NCI-H2107 treated with DMSO at 0.1 percent for 48 hours (cell line): Measurements from ENCODE around the gene HS2ST1.
"Not testable (repeated sequence)": the region's sequence is repeated elsewhere in the genome, so short reads cannot be mapped to it uniquely, and the experiment has no call there.

Source experiments
- DNase-seq: peaks from one replicate; lab custom pipeline; 2025; ENCODE audit not compliant: unreplicated experiment; lab: John Stamatoyannopoulos, UW

Gene HS2ST1

DNA sequence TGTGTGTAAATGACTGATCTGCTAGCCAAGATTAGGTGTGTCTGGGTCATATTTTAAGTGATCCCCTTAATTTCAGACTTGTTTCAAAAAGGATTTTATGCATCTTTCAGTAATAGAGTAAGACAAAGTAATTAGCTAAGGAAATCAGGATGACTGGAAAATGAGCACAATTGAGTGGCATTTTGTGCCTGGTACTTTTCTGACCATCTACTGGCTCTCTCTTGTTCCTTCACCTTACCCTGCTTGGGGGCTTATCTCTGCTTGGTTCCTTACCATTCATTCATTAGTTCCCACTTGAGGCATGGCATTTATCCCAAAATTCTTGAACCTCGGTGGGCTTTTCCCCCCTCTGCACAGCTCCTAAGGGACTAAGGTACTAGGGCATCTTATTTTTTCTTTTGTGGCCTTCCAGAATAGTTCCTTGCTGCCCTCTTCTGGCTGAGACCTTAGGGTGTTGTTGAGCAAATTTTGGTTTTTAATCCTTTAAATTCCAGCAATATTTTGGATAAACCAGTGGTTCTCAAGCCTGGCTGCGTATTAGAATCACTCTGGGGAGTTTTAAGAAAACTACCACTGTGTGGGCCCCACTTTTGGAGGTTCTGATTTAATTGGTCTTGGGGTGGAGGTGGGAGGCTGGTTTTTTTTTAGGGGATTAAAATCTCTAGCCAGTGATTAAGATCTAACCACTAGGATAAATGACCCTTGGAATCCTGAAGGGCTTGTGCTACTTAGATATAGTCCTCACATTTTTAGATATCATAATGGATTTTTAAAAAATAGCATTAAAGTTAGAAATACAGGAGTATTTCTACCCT lies 50.8 kb downstream of the HS2ST1 start:
- peak; percentile 10 for DNase-seq

DNA sequence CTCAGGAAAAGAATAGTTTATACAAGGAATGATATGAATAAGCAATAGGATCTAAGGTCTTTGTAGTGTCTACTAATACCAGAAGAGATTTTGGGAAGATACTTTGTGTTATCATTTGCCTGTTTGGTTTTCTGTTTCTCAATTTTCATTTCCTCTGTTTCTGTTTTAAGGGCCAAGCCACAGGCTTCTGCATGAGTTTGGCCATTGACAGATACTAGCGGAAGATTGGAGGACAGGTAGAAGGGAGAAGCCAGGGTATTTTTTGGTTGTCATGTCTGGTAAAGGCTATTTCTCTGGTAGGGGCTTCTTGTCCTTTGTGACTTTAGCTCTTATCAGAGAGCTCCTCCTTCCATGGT lies 51.4 kb downstream of the HS2ST1 start:
- DNase-seq: no peak

DNA sequence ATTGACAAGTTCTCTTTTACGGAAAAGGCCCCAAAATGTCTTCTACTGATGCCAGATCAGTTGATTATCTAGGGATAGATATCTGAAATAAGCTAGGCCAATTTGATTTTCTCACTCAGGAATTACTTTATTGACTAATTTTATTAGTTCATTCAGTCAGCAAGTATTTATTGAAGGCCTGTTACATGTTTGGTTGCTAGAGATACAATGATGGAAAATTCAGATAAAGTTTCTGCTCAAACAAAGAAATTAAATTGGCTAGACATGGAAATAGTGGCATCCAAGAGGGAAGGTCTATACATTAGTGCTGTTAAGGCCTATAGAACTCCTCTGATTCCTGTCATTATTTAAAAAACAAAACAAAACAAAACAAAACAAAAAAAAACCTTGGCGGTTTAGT lies 56.5 kb downstream of the HS2ST1 start:
- no peak for DNase-seq

DNA sequence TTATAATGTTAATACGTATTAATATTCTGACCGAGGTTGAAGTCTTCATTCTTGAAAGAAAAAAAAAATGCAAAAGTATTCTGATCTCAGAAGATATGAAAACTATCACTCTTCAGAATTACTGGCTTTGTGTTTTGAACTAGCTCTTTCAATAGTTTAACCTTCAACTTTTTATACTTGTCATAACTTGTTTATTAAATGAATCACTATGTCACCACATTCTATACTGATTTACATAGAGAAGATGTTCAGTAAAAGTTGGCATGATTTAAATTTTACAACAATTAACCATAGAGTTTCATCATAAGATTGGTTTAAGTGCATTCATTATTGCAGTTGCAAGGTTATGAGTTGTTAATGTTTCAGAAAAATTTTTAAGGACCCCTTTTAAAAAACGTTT lies 57.3 kb downstream of the HS2ST1 start:
- no peak for DNase-seq

DNA sequence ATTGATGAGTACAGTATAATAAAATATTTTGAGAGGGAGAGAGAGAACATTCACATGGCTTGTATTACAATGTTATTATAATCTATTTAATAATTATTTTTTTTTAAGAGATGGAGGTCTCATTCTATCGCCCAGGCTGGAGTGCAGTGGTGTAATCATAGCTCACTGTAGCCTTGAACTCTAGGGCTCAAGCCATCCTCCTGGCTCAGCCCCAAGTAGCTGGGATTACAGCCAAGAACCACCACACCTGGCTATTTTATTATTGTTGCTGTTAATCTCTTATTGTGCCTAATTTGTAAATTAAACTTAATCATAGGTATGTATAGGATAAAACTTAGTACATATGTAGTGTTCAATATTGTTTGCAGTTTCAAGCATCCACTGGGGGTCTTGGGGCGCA lies 57.8 kb downstream of the HS2ST1 start:
- peak; percentile 57 for DNase-seq

DNA sequence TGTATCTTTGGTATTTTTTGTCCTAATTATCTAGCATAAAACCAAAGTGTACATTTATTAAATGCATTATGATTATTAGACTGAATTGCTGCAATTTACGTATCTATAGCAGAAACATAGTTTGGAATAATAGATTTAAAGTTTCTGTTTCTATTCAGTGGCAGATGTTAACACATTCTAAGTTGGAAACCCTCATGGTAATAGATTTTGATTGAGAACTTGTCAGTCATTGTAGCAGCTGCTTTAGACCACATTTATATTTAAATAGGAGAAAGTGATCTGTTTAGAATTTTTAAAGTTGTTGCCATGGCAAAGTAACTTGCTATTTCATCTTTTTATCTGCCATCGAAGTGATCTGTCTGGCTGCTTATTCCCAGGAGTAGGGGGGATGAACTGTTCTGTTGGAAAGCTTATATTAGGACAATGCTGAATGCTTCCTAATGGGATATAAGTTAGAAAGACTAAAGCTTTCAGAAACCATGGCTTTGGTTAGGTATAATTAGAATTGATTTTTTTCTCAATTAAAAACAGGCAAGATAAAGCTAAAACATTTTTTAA lies 61.6 kb downstream of the HS2ST1 start:
- no peak for DNase-seq

DNA sequence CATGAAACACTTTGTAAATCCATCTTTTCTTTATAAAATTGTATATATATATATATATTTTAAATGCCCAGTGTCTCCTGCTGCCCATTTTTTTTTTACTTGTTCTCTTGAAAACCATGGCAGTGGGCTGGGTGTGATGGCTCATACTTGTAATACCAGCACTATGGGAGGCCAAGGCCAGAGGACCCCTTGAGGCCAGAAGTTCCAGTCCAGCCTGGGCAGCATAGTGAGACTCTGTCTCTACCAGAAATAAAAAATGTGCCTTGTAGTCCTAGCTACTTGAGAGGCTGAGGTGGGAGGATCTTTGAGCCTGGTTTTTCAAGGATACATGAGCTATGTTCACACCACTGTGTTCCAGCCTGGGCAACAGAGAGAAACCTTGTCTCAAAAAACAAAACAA lies 62.2 kb downstream of the HS2ST1 start:
- DNase-seq: no peak

DNA sequence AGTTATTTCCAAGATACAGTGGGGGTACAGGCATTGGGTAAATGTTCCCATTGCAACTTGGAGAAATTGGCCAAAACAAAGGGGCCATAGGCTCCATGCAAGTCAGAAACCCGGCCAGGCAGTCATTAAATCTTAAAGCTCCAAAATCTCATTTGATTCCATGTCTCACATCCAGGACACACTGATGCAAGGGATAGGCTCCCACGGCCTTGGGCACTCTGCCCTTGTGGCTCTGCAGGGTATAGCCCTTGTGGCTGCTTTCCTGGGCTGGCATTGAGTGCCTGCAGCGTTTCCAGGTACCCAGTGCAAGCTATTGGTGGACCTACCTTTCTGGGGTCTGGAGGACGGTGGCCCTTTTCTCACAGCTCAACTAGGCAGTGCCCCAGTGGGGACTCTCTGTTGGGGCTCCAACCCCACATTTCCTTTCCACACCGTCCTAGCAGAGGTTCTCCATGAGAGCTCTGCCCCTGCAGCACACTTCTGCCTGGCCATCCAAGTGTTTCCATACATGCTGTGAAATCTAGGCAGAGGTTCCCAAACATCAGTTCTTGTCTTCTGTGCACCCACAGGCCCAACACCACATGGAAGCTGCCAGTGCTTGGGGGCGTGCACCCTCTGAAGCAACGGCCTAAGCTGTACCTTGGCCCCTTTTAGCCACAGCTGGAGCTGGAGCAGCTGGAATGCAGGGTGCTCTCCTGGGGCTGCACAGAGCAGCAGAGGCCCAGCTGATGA lies 67.2 kb downstream of the HS2ST1 start:
- no peak for DNase-seq

DNA sequence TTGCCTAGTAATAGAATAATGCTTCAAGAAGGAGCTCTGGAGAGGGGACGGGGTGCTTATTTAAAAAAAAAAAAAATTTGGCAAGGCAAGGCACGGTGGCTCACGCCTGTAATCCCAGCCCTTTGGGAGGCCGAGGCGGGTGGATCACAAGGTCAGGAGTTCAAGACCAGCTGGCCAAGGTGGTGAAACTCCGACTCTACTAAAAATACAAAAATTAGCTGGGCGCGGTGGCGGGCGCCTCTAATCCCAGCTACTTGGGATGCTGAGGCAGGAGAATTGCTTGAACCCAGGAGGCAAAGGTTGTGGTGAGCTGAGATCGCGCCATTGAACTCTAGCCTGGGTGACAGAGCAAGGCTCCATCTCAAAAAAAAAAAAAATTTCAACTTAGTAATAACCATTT lies 69.2 kb downstream of the HS2ST1 start:
- DNase-seq: not testable (repeated sequence)

DNA sequence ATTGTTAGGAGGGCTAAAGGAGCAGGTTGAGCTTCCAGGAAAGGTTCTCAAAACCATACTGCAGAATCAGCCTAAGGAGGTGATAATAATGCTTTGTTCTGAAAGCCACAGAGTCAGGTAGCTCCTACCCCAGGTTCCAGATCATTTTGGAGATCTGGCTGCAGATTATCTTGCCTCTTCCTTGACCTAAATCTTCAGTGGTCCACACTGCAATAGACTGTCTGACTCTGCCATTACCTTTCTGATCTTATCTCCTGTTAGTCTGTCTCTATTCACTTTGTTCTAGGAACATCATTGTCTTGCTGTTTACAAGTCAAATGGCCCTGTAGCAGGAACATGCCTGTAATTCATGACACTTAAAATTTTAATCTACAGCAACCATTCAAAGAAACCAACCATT lies 73.0 kb downstream of the HS2ST1 start:
- DNase-seq: no peak

DNA sequence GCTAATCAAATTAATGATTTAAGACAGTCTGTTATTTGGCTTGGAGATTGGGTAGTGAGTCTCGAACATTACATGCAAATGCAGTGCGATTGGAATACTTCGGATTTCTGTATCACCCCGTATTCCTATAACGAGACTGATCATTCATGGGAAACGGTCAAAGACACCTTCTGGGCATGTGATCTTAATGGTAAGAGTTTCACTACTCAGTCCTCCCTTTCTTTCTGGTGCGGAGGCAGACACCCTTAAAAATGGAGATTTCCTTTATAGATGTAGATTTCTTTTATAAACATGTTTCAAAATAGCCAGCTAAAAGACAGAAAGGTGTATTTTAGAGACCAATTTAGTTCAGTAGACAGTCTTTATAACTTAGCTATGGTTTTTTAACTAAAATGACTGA lies 74.4 kb downstream of the HS2ST1 start:
- no peak for DNase-seq

DNA sequence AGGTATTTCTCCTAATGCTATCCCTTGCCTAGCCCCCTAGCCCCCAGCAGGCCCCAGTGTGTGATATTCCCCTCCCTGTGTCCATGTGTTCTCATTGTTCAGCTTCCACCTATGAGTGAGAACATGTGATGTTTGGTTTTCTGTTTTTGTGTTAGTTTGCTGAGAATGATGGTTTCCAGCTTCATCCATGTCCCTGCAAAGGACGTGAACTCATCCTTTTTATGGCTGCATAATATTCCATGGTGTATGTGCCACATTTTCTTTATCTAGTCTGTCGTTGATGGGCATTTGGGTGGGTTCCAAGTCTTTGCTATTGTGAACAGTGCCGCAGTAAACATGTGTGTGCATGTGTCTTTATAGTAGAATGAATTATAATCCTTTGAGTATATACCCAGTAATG lies 75.3 kb downstream of the HS2ST1 start:
- not testable (repeated sequence) for DNase-seq

DNA sequence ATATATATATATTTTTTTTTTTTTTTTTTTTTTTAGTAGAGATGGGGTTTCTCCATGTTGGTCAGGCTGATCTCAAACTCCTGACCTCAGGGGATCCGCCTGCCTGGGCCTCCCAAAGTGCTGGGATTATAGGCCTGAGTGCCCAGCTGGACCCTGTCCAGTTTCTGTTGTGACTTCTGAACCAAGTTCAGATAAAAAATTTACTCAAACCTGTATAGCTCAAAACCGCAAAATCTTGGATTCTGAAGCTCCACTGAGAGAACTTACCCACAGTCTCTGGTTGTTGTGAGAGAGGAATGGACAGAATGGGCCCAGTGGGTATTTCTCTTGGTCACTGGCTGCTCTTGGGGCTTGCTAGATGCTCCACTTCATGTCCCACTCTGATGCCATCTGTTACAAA lies 76.4 kb downstream of the HS2ST1 start:
- DNase-seq: no peak

DNA sequence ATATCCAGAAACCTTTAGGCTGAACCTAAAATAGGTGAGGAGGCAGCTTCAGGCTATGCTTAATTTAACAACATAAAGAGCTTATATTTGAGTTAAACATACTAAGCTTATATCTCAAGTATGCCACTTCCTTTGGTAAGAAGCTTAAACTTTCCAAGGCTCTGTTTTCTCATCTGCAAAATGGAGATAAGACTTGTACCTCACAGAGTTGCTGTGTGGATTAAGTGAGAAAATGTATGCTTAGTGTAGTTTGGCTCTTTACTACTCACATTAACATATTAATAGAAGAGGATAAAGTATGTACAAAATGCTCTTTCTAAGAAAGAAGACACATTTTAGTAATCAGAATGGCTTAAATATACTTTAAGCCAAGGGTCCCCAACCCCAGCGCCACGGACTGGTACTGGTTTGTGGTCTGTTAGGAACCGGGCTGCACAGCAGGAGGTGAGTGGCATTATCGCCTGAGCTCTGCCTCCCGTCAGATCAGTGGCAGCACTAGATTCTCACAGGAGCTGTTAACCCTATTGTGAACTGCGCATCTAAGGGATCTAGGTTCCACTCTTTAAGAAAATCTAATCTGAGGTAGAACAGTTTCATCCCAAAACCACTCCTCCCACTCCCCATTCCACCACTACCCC lies 77.2 kb downstream of the HS2ST1 start:
- DNase-seq: no peak

DNA sequence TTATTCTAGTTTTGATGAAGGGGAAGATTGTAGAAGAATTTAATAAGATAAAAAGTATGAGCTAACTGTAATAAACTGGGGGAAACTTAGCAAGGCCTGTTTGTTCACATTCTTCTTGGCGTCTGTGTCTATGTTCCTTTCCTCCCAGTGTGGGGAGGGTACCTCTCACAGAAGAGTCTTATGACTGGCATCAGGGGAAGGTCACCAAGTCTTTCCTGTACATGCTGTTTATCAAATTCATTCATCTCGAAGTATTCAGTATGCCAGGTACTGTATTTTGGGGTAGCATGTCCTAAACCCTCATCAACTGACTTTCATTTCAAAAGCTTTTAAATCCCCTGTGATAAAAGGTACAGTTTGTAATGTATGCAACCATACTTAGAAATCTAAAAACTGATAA lies 78.4 kb downstream of the HS2ST1 start:
- no peak for DNase-seq

DNA sequence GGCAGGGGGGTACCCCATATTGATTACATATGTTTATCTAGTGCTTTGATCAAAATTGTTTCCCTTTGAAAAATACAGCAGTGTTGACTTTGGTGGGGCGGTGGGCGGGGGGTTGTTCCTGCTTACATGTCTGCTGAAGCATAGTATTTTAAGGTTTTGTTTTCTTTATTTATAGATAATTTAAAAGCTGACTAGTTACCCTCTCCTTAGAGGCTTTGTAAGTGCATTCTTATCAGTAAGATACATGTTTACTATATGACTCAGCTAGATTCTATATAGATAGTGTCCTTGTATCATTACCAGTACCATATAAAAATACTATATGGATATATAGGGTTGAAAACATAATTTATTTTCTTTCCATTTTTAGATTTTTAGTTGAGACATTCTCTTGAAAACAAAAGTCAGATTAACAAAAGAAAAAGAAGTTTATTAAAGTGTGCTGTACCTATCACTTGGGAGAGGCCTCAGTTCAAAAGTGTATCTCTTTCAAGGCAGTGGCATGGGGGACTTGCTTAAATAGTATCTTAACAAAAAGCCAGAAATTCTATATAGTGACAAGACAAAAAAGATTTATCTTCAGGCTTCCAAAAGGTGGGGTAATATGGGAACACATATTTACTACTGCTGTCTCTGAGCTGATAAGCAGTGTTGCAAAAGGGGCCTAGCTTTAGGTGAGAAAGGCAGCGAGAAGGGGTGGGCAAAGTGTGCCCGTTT lies 79.0 kb downstream of the HS2ST1 start:
- DNase-seq: no peak

DNA sequence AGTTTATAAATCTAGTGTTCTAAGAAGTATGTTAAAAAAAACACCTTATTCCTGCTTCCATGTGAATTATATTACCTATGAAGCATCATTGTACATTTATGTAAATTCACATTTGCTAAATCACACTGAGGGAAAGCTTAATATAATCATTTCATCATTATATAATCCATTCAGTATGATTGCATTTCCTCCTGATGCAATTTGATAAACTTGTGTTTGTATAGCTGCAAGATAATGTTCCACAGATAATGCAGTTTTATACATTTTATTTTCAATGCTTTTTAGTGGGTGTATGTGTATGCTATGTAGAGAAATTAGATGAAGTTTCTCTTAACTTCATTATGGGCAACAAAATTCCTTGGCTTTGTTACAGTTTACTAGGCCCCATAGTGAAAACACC lies 79.6 kb downstream of the HS2ST1 start:
- no peak for DNase-seq

DNA sequence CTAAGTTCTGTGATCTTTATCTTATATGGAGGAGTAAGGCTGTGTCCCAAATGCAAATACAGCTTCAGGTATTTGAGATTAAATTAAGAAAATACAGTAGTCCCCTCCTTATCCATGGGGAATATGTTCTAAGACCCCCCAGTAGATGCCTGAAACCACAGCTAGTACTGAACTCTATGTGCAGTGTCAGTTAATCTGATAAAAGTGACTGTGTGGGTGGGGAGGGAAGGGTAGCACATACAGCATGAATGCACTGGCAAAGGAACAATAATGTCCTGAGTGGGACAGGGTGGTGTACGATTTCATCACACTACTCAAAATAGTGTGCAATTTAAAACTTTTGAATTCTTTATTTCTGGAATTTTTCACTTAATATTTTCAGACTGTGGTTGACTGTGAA lies 83.1 kb downstream of the HS2ST1 start:
- no peak for DNase-seq

DNA sequence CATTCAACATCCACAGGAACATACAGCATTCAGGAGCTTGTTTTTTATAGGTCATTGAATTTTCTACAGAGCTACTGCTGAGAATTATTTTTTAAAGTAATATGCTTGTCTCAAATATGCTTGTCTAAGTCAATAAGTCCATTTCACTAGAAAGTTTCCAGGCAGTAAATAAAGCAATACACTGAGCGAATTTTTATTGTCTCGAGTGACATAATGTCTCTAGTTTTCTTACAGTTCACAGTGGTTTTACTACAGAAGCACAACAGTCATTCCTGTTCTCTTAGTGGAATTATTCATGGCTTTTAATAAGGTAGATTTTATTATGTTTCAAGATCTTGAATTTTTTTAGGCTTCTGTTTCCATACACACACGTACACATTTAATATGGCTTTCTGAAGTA lies 83.8 kb downstream of the HS2ST1 start:
- no peak for DNase-seq

DNA sequence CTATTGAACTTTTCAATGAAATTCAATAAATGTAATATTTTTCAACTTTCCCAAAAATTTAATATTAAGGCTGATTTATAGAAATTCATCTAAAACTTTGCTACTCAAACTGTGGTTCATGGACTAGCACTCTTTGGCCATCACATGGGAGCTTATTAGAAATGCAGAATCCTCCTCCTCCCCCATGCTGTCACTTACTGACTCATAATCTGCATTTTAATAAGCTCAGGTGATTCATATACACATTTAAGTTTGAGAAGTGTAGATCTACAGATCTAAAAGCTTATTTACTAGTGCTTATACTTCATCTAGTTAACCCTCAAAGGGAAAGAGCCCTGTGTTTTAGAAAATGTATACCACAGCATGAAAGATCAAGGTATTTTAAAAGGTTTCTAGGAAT lies 84.3 kb downstream of the HS2ST1 start:
- no peak for DNase-seq

DNA sequence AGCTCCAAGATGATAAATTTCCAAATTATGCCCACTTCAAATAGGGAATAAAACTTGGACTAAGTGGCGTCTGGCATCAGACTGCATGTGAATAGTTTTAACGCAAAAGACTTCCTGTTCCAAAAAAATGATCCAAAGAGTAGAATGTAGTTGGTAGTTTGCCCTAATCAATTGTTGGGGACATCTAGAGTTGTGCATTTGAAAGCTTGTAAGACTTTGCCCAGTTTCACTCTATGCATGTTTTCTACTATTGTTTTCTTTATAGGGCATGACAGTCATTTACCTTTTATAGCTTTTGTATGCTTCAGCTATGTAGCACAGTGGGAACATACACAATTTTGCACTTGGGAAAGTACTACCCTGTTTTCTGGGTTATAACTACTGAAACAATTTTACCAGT lies 86.0 kb downstream of the HS2ST1 start:
- no peak for DNase-seq
